LNCaP clone FGC (cell line): ENCODE results near the gene KIAA0753.
A peak's percentile ranks its signal among the peaks of the same experiment; 100 is the strongest.

ENCODE experiments used
- DNase-seq: peaks from one replicate; pipeline ENCODE4 v3.0.0-alpha.2; 2011; ENCODE audit warnings: low read depth
- H3K4me3 ChIP-seq: 2 replicates; pipeline ENCODE4 v1.5.1; 2011; ENCODE audit warnings: mild to moderate bottlenecking, low read depth, low read length, control low read depth
- CTCF ChIP-seq: IDR thresholded peaks from 2 replicates; pipeline ENCODE4 v1.5.1; 2012; ENCODE audit warnings: mild to moderate bottlenecking; ENCODE audit not compliant: control insufficient read depth, insufficient read depth; ENCODE audit errors: extremely low read depth

The KIAA0753 gene

GRCh38 chr17:6571452-6571781, 69.1 kb downstream of the KIAA0753 start:
- no peak for DNase-seq
- no peak for TF ChIP-seq CTCF
- no peak overlapping the region for H3K4me3 ChIP-seq

GRCh38 chr17:6570731-6571451, 69.6 kb downstream of the KIAA0753 start:
- no peak for DNase-seq
- no peak overlapping the region for H3K4me3 ChIP-seq
- TF ChIP-seq CTCF, result no peak

- no peak for TF ChIP-seq CTCF
- DNase-seq, result no peak
- no peak overlapping the region for H3K4me3 ChIP-seq
Observed at GRCh38 chr17:6569370-6570285, 70.9 kb downstream of the KIAA0753 start.

- TF ChIP-seq CTCF, result no peak
- DNase-seq, result no peak
- H3K4me3 ChIP-seq, result no peak overlapping the region
Observed at GRCh38 chr17:6568184-6568758, 72.2 kb downstream of the KIAA0753 start.

GRCh38 chr17:6567528-6568183, 72.9 kb downstream of the KIAA0753 start:
- H3K4me3 ChIP-seq, result no peak overlapping the region
- peak; percentile 41 for DNase-seq
- TF ChIP-seq CTCF, result no peak

- DNase-seq, result no peak
- no peak overlapping the region for H3K4me3 ChIP-seq
- TF ChIP-seq CTCF, result no peak
Observed at GRCh38 chr17:6561446-6561845, 79.1 kb downstream of the KIAA0753 start.
